Kidney (tissue), 14 donors: ENCODE measurements around the gene DAGLB. TPM values are rescaled to one million over a fixed set of nuclear protein-coding genes. Genes with fewer than 3 reads are reported as not detected.

Source experiments
- DNase-seq, 5 donors: peaks; one replicate each; pipeline ENCODE4 v3.0.0-alpha.2; 2013 to 2020
- FAIRE-seq: peaks from 2 replicates; lab custom pipeline; 2012; peaks lifted over from hg19 to GRCh38; lab: Jason Lieb, UNC
- H3K27ac ChIP-seq, 2 donors: one replicate each; pipeline ENCODE4 v1.7.0; 2013; ENCODE audit warnings: low read depth in 2 of 2, low read length in 2 of 2, inconsistent platforms in 1 of 2
- H3K27me3 ChIP-seq: one replicate; pipeline ENCODE4 v1.7.1; 2013; ENCODE audit warnings: low read length, inconsistent platforms; ENCODE audit not compliant: control insufficient read depth, insufficient read depth
- H3K36me3 ChIP-seq, 3 donors: one replicate each; pipeline versions ENCODE4 v1.7.0 to v1.7.1; 2013; ENCODE audit warnings: low read length in 3 of 3, control low read depth in 1 of 3, inconsistent platforms in 1 of 3; ENCODE audit not compliant: insufficient read depth in 3 of 3, control insufficient read depth in 2 of 3
- H3K4me1 ChIP-seq, 3 donors: one replicate each; pipeline versions ENCODE4 v1.7.0 to v1.7.1; 2013; ENCODE audit warnings: low read length in 3 of 3, inconsistent platforms in 1 of 3, low read depth in 1 of 3; ENCODE audit not compliant: control insufficient read depth in 2 of 3, insufficient read depth in 2 of 3
- H3K4me3 ChIP-seq, 3 donors: one replicate each; pipeline versions ENCODE4 v1.7.0 to v1.8.1; 2013; ENCODE audit warnings: low read length in 3 of 3, control low read depth in 1 of 3, inconsistent platforms in 1 of 3
- H3K9ac ChIP-seq, 3 donors: one replicate each; pipeline versions ENCODE4 v1.7.0 to v1.7.1; 2013; ENCODE audit warnings: low read length in 3 of 3, control low read depth in 1 of 3, inconsistent platforms in 1 of 3
- H3K9me3 ChIP-seq, 3 donors: one replicate each; pipeline versions ENCODE4 v1.7.0 to v1.7.1; 2013; ENCODE audit warnings: low read length in 3 of 3, control low read depth in 1 of 3, inconsistent platforms in 1 of 3; ENCODE audit not compliant: control insufficient read depth in 2 of 3, insufficient read depth in 1 of 3
- CTCF ChIP-seq: IDR thresholded peaks from 3 replicates; pipeline ENCODE4 v1.5.1; 2012; ENCODE audit warnings: mild to moderate bottlenecking, moderate library complexity, borderline replicate concordance; ENCODE audit not compliant: insufficient read depth; ENCODE audit errors: extremely low read depth
- intact Hi-C: fragments of 100-400 bp; cut with DNase I; formaldehyde crosslinking; loops from one replicate; pipeline ENCODE4 v1.11.1; 2022
- polyA plus RNA-seq: library from polyadenylated mRNA; stranded (reverse); fragments of 350-450 nt; fragmentation: Illumina TruSeq; extraction: RNeasy Lipid Tissue Mini Kit (QIAGEN cat#74804); gene quantifications from one replicate; pipeline ENCODE4 v1.2.3, GENCODE V29; 2014; ENCODE audit warnings: low read depth, low replicate concordance; ENCODE audit not compliant: insufficient read depth
- total RNA-seq: library from RNA; stranded (reverse); fragmentation: NEBNext Ultra II Directional; extraction: Animal tissue kit (Norgen Biotek cat#: 25700); gene quantifications from one replicate; pipeline ENCODE4 v1.2.1, GENCODE V29; 2021
- donor health status: control.
- donor health status: control.
- donor health status: control.
- donor health status: control.
- donor health status: control.
- donor health status: DM: yes; HTN: yes; CAD: no.
- donor health status: Normal renal cell carcinoma (clear cell type).

Gene DAGLB
- total and polyA plus RNA-seq, 2 donors from 2014 or later = 7.7 to 25.6 TPM

- FAIRE-seq (no peak), DNase-seq (no peak)
- intact Hi-C loops = no loop called here
- Histone ChIP-seq H3K27me3 (no peaks in the 10 kb centered on the region), H3K9me3 (no peaks in the 10 kb centered on the region), H3K9ac (no peak overlapping the region), H3K36me3 (peaks cover 0 to 10% (median 3%) of the 10 kb centered on the region in 3 donors), H3K4me3 (no peak overlapping the region), H3K27ac (no peak overlapping the region), H3K4me1 (no peaks in the 10 kb centered on the region)
- TF ChIP-seq CTCF = no peak
These were observed 24.7 kb downstream of the DAGLB start for GRCh38 chr7:6422926-6423632.

GRCh38 chr7:6422095-6422494 lies 25.7 kb downstream of the DAGLB start:
- Histone ChIP-seq H3K4me1 (no peaks in the 10 kb centered on the region), H3K27ac (no peak overlapping the region), H3K9ac (no peak overlapping the region), H3K4me3 (no peak overlapping the region), H3K27me3 (no peaks in the 10 kb centered on the region), H3K9me3 (no peaks in the 10 kb centered on the region), H3K36me3 (peaks cover 0 to 10% (median 3%) of the 10 kb centered on the region in 3 donors)
- TF ChIP-seq CTCF = no peak
- intact Hi-C loops = no loop called here
- DNase-seq (no peak), FAIRE-seq (no peak)

GRCh38 chr7:6420680-6421079 lies 27.1 kb downstream of the DAGLB start:
- Histone ChIP-seq H3K27me3 (no peaks in the 10 kb centered on the region), H3K9ac (no peak overlapping the region), H3K27ac (no peak overlapping the region), H3K9me3 (no peaks in the 10 kb centered on the region), H3K4me1 (no peaks in the 10 kb centered on the region), H3K36me3 (peaks cover 0 to 7% (median 6%) of the 10 kb centered on the region in 3 donors), H3K4me3 (no peak overlapping the region)
- DNase-seq (no peak), FAIRE-seq (no peak)
- intact Hi-C loops = no loop called here
- no peak for TF ChIP-seq CTCF
